K562 (cell line): ENCODE data around the gene KPRP. TPM values are rescaled to one million over a fixed set of nuclear protein-coding genes. Genes with fewer than 3 reads are reported as not detected.

ENCODE experiments used
- ATAC-seq: fragments of 200-7000 bp; cut with Tn5 transposase; 3 replicates; pipeline ENCODE4 v1.9.1; 2020; ENCODE audit warnings: moderate library complexity
- BruUV-seq: library from RNA; stranded (reverse); fragments of 400-500 nt; replicated peaks from 2 replicates; lab custom pipeline; 2021; lab: Mats Ljungman, UMichigan
- CTCF ChIA-PET: fragments of 300-600 bp; formaldehyde crosslinking; extraction: SDS; loops from one replicate; lab custom pipeline; 2021; ENCODE audit warnings: low intra/inter-chr PET ratio; lab: Yijun Ruan, JAX
- POLR2A ChIA-PET: fragments of 300-600, 350-650 bp; sonication (Branson Sonifier 250); formaldehyde crosslinking; extraction: SDS; loops from one replicate; lab custom pipeline; 2021; ENCODE audit warnings: antibody characterized with exemption, inconsistent platforms; lab: Yijun Ruan, JAX
- DNase-seq, 4 experiments: peaks; one replicate each; pipeline versions ENCODE4 v3.0.0 to v3.0.0-alpha.2; 2011 to 2018; ENCODE audit warnings: low spot score in 3 of 4, mixed read lengths in 3 of 4; ENCODE audit errors: extremely low read depth in 1 of 4
- FAIRE-seq: peaks from 2 replicates; lab custom pipeline; 2011; peaks lifted over from hg19 to GRCh38; lab: Jason Lieb, UNC
- H2AFZ ChIP-seq: 2 replicates; pipeline ENCODE4 v1.6.0; 2011; ENCODE audit warnings: low read depth, low read length, control low read depth, inconsistent platforms
- H3K27ac ChIP-seq: fragments of 200-600 bp; 3 replicates; pipeline ENCODE4 v1.8.0; 2011; ENCODE audit warnings: low read depth, mild to moderate bottlenecking, control low read depth, inconsistent platforms, low read length, moderate library complexity, mixed read lengths; ENCODE audit errors: extremely low read depth
- H3K27me3 ChIP-seq, 2 experiments: fragments of 300-600 bp in 1 of 2; 2 replicates in 1 of 2; 3 replicates in 1 of 2; pipeline versions ENCODE4 v1.6.0 to v1.8.0; 2011; ENCODE audit warnings: inconsistent platforms in 2 of 2, low read length in 2 of 2, mild to moderate bottlenecking in 1 of 2, mixed read lengths in 1 of 2, moderate library complexity in 1 of 2; ENCODE audit not compliant: control insufficient read depth in 2 of 2, insufficient read depth in 2 of 2
- H3K36me3 ChIP-seq: fragments of 300-600 bp; 3 replicates; pipeline ENCODE4 v1.8.0; 2011; ENCODE audit warnings: mild to moderate bottlenecking, low read length, inconsistent platforms; ENCODE audit not compliant: control insufficient read depth, insufficient read depth
- H3K4me1 ChIP-seq, 2 experiments: fragments of 200-600 bp in 1 of 2; replicated peaks in 1 of 2; 2 replicates in 1 of 2; 3 replicates in 1 of 2; pipeline versions ENCODE4 v1.5.1 to v1.8.0; 2011; ENCODE audit warnings: inconsistent platforms in 2 of 2, low read length in 2 of 2, mild to moderate bottlenecking in 1 of 2, mixed read lengths in 1 of 2, moderate library complexity in 1 of 2; ENCODE audit not compliant: control insufficient read depth in 2 of 2, insufficient read depth in 2 of 2
- H3K4me2 ChIP-seq: 2 replicates; pipeline ENCODE4 v1.6.1; 2011; ENCODE audit warnings: low read length, control low read depth, inconsistent platforms, mixed read lengths; ENCODE audit not compliant: insufficient read depth
- H3K4me3 ChIP-seq: fragments of 200-600 bp; sonication (generic), shearing (Covaris generic); 2 replicates; pipeline ENCODE4 v1.5.1; 2016; ENCODE audit warnings: control low read depth, inconsistent platforms
- H3K79me2 ChIP-seq: fragments of 200-600 bp; 3 replicates; pipeline ENCODE4 v1.8.0; 2011; ENCODE audit warnings: low read length, inconsistent platforms; ENCODE audit not compliant: control insufficient read depth, insufficient read depth
- H3K9ac ChIP-seq, 2 experiments: 2 replicates each; pipeline versions ENCODE4 v1.6.0 to v1.6.1; 2011; ENCODE audit warnings: low read depth in 2 of 2, low read length in 2 of 2, control low read depth in 1 of 2, inconsistent platforms in 1 of 2, mild to moderate bottlenecking in 1 of 2, mixed read lengths in 1 of 2; ENCODE audit not compliant: insufficient read depth in 1 of 2
- H3K9me1 ChIP-seq: one replicate; pipeline ENCODE4 v1.6.0; 2011; ENCODE audit warnings: inconsistent platforms, mild to moderate bottlenecking, low read length, moderate library complexity; ENCODE audit not compliant: control insufficient read depth, insufficient read depth
- H3K9me3 ChIP-seq: replicated peaks from 2 replicates; pipeline ENCODE4 v1.5.1; 2011; ENCODE audit warnings: low read depth, low read length, inconsistent platforms; ENCODE audit not compliant: control insufficient read depth, insufficient read depth
- H4K20me1 ChIP-seq: replicated peaks from 2 replicates; pipeline ENCODE4 v1.6.1; 2011; ENCODE audit warnings: low read length, inconsistent platforms, mixed read lengths; ENCODE audit not compliant: control insufficient read depth, insufficient read depth
- ARID2 ChIP-seq: fragments of 450-650 bp; IDR thresholded peaks from 2 replicates; pipeline ENCODE4 v1.6.1; 2017; ENCODE audit warnings: antibody characterized with exemption, mild to moderate bottlenecking
- BCOR ChIP-seq: fragments of 450-650 bp; IDR thresholded peaks from 2 replicates; pipeline ENCODE4 v1.6.1; 2016
- CREB1 ChIP-seq, 2 experiments: sonication (generic) in 1 of 2; formaldehyde crosslinking in 1 of 2; IDR thresholded peaks; 2 replicates each; pipeline versions ENCODE4 v1.6.1 to v1.8.0; 2012 to 2022; ENCODE audit warnings: inconsistent platforms in 1 of 2, mild to moderate bottlenecking in 1 of 2, missing genetic modification reagents in 1 of 2, moderate library complexity in 1 of 2
- CREB3 ChIP-seq: fragments of 450-650 bp; conservative IDR thresholded peaks from 2 replicates; pipeline ENCODE4 v1.6.1; 2016; ENCODE audit warnings: missing genetic modification characterization, low read depth, mild to moderate bottlenecking, missing compliant biosample characterization, moderate library complexity
- DDX20 ChIP-seq: fragments of 450-650 bp; IDR thresholded peaks from 2 replicates; pipeline ENCODE4 v1.6.1; 2016; ENCODE audit warnings: missing genetic modification characterization, low read depth, mild to moderate bottlenecking, missing compliant biosample characterization, moderate library complexity
- FOXJ2 ChIP-seq: fragments of 200-800 bp; sonication (Bioruptor generic); IDR thresholded peaks from 2 replicates; pipeline ENCODE4 v1.6.1; 2016; ENCODE audit warnings: missing genetic modification characterization, missing compliant biosample characterization
- HDAC6 ChIP-seq: IDR thresholded peaks from 2 replicates; pipeline ENCODE4 v1.6.1; 2012; ENCODE audit warnings: low read depth, mild to moderate bottlenecking, control low read depth, inconsistent platforms, low read length, moderate library complexity
- HNRNPL ChIP-seq: fragments of 200-400 bp; formaldehyde crosslinking; IDR thresholded peaks from 2 replicates; pipeline ENCODE4 v1.6.1; 2017; ENCODE audit warnings: low read depth, mild to moderate bottlenecking, low read length
- MEIS2 ChIP-seq: fragments of 450-650 bp; IDR thresholded peaks from 2 replicates; pipeline ENCODE4 v1.6.1; 2014; ENCODE audit warnings: mild to moderate bottlenecking; ENCODE audit not compliant: partially characterized antibody
- OTX1 ChIP-seq: fragments of 450-650 bp; formaldehyde crosslinking; IDR thresholded peaks from 2 replicates; pipeline ENCODE4 v1.4.0; 2022; ENCODE audit warnings: mild to moderate bottlenecking
- POLR3A ChIP-seq: IDR thresholded peaks from 2 replicates; pipeline ENCODE4 v1.6.1; 2011; ENCODE audit warnings: borderline replicate concordance, mild to moderate bottlenecking, moderate library complexity; ENCODE audit not compliant: insufficient read length, insufficient read depth; ENCODE audit errors: extremely low read depth
- SETDB1 ChIP-seq: IDR thresholded peaks from one replicate; pipeline ENCODE4 v1.6.1; 2012; ENCODE audit warnings: low read length, control low read depth, inconsistent platforms
- ZFP30 ChIP-seq: fragments of 250-450 bp; sonication (Bioruptor Pico); IDR thresholded peaks from 2 replicates; pipeline ENCODE4 v1.8.0; 2022; ENCODE audit warnings: moderate library complexity, mild to moderate bottlenecking, inconsistent platforms, borderline replicate concordance
- ZNF239 ChIP-seq: fragments of 250-450 bp; sonication (Bioruptor Pico); IDR thresholded peaks from 2 replicates; pipeline ENCODE4 v1.4.0; 2020; ENCODE audit warnings: mild to moderate bottlenecking
- ZNF76 ChIP-seq: fragments of 250-450 bp; sonication (Bioruptor Pico); IDR thresholded peaks from 2 replicates; pipeline ENCODE4 v1.4.0; 2020; ENCODE audit warnings: mild to moderate bottlenecking, moderate library complexity, borderline replicate concordance
- WGBS: fragments of 100-300 bp; shearing (Covaris generic); methylation state at CpG from one replicate; pipeline ENCODE4 v1.1.6; 2016; ENCODE audit warnings: low coverage, mixed read lengths; ENCODE audit not compliant: insufficient coverage; ENCODE audit errors: missing lambda C conversion rate; 5-methylcytosine and 5-hydroxymethylcytosine counted together
- in situ Hi-C: fragments of 300-500 bp; cut with MboI; formaldehyde crosslinking; loops from 4 replicates; pipeline ENCODE4 v1.15.0; 2018; ENCODE audit warnings: inconsistent platforms, mixed read lengths
- intact Hi-C: fragments of 100-400 bp; cut with micrococcal nuclease; formaldehyde crosslinking; loops from 2 replicates; pipeline ENCODE4 v1.14.2; 2022
- polyA plus RNA-seq, 8 experiments: library from polyadenylated mRNA; depleted of rRNA in 4 of 8; stranded (reverse) in 5 of 8; unstranded in 3 of 8; fragments of >200 nt; fragmentation: Nextera tagmentation in 2 of 8; fragmentation: Illumina TruSeq in 1 of 8; extraction: Ambion mirVana in 2 of 8; extraction: Trizol in 1 of 8; gene quantifications; 2 replicates each; pipeline versions ENCODE4 v1.2.1 to v1.2.3, GENCODE V29; 2011 to 2014; ENCODE audit warnings: inconsistent platforms in 1 of 8, missing spikeins in 1 of 8
- total RNA-seq, 7 experiments: library from RNA; depleted of rRNA in 6 of 7; stranded (reverse); fragments of >200 nt in 6 of 7; fragmentation: Illumina TruSeq in 2 of 7; extraction: Trizol in 2 of 7; gene quantifications; 2 replicates each; pipeline versions ENCODE4 v1.2.1 to v1.2.3, GENCODE V29; 2011 to 2021; ENCODE audit warnings: low replicate concordance in 1 of 7
- TF ChIP-seq, protein P1 (sequence below): fragments of 250-450 bp; sonication (Bioruptor Pico); IDR thresholded peaks from 2 replicates; pipeline ENCODE4 v1.8.0; 2022; ENCODE audit warnings: inconsistent platforms, mild to moderate bottlenecking, moderate library complexity, borderline replicate concordance
- TF ChIP-seq, protein P2 (sequence below): fragments of 450-650 bp; IDR thresholded peaks from 2 replicates; pipeline ENCODE4 v1.6.1; 2017; ENCODE audit warnings: antibody characterized with exemption

KPRP gene
- total and polyA plus RNA-seq, 9 of the 15 experiments (the other 6 are each of a cell fraction or from before 2014, with no cell fraction given), result not detected

- Histone ChIP-seq H4K20me1 (peaks cover 3% of the 10 kb centered on the region; the same call in 1 of the 2 replicates), H3K27ac (no peak overlapping the region), H3K9me3 (no peaks in the 10 kb centered on the region), H3K4me2 (no peak overlapping the region), H3K9me1 (no peaks in the 10 kb centered on the region), H3K79me2 (no peaks in the 10 kb centered on the region), H3K4me3 (no peak overlapping the region), H3K9ac (no peak overlapping the region), H3K4me1 (no peaks in the 10 kb centered on the region; a peak in 1 of 5 replicates), H3K36me3 (no peaks in the 10 kb centered on the region), H3K27me3 (peaks cover 0 to 19% of the 10 kb centered on the region in 2 experiments; a peak in 2 of 5 replicates), H2AFZ (no peak overlapping the region)
- ChIA-PET CTCF (no interaction called here), POLR2A (no interaction called here)
- TF ChIP-seq HDAC6 (no peak), CREB3 (tag) (no peak), ZFP30 (CRISPR knock-in tag) (no peak), BCOR (no peak), OTX1 (CRISPR knock-in tag) (no peak), HNRNPL (no peak), CREB1 (IDR thresholded peaks at IDR 0.05) (no peak), CREB1 (CRISPR knock-in tag; IDR thresholded peaks at IDR 0.05) (no peak), ZNF239 (CRISPR knock-in tag) (no peak), DDX20 (tag) (no peak), ARID2 (no peak), POLR3A (no peak), ZNF76 (CRISPR knock-in tag) (no peak), MEIS2 (no peak), SETDB1 (no peak), FOXJ2 (no peak)
- TF ChIP-seq, protein P1, sequence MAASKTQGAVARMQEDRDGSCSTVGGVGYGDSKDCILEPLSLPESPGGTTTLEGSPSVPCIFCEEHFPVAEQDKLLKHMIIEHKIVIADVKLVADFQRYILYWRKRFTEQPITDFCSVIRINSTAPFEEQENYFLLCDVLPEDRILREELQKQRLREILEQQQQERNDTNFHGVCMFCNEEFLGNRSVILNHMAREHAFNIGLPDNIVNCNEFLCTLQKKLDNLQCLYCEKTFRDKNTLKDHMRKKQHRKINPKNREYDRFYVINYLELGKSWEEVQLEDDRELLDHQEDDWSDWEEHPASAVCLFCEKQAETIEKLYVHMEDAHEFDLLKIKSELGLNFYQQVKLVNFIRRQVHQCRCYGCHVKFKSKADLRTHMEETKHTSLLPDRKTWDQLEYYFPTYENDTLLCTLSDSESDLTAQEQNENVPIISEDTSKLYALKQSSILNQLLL (CRISPR knock-in tag), result no peak
- TF ChIP-seq, protein P2, sequence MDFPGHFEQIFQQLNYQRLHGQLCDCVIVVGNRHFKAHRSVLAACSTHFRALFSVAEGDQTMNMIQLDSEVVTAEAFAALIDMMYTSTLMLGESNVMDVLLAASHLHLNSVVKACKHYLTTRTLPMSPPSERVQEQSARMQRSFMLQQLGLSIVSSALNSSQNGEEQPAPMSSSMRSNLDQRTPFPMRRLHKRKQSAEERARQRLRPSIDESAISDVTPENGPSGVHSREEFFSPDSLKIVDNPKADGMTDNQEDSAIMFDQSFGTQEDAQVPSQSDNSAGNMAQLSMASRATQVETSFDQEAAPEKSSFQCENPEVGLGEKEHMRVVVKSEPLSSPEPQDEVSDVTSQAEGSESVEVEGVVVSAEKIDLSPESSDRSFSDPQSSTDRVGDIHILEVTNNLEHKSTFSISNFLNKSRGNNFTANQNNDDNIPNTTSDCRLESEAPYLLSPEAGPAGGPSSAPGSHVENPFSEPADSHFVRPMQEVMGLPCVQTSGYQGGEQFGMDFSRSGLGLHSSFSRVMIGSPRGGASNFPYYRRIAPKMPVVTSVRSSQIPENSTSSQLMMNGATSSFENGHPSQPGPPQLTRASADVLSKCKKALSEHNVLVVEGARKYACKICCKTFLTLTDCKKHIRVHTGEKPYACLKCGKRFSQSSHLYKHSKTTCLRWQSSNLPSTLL, result no peak
- WGBS, result 0% methylated on average over 3 of the region's 3 CpGs
- in situ Hi-C loops (no loop called here), intact Hi-C loops (no loop called here)
- BruUV-seq, result no TSS peak
- ATAC-seq (no peak), FAIRE-seq (no peak), DNase-seq (no peak)
These were observed 3.9 kb downstream of the KPRP start for GRCh38 chr1:152761609-152762213.
